Adrenal gland (tissue), 12 donors: ENCODE data around the gene GPC6. TPM values are rescaled to one million over a fixed set of nuclear protein-coding genes. Genes with fewer than 3 reads are reported as not detected.
A peak's percentile ranks its signal among the peaks of the same experiment; 100 is the strongest.

Experiments
- DNase-seq, 7 donors: peaks; one replicate each; pipeline ENCODE4 v3.0.0-alpha.2; 2019 to 2020
- H3K27ac ChIP-seq, 5 donors: fragments of 200-600 bp; sonication (generic) in 4 of 5; 1 replicate in 3 of 5; 2 replicates in 2 of 5; pipeline versions ENCODE4 v1.5.1 to v1.8.0; 2016 to 2020; ENCODE audit warnings: mild to moderate bottlenecking in 1 of 5
- H3K27me3 ChIP-seq: fragments of 200-600 bp; 2 replicates; pipeline ENCODE4 v1.8.0; 2021
- H3K36me3 ChIP-seq, 2 donors: fragments of 200-600 bp; replicated peaks in 1 of 2; 1 replicate in 1 of 2; 2 replicates in 1 of 2; pipeline versions ENCODE4 v1.5.1 to v1.8.0; 2018 to 2022
- H3K4me1 ChIP-seq, 2 donors: fragments of 200-600 bp; replicated peaks in 1 of 2; 1 replicate in 1 of 2; 2 replicates in 1 of 2; pipeline versions ENCODE4 v1.5.1 to v1.8.0; 2018 to 2021
- H3K4me3 ChIP-seq, 4 donors: fragments of 200-600 bp; sonication (generic) in 3 of 4; one replicate each; pipeline ENCODE4 v1.5.1; 2016 to 2018
- H3K9me3 ChIP-seq, 3 donors: fragments of 200-600 bp; sonication (generic) in 1 of 3; replicated peaks in 1 of 3; 1 replicate in 2 of 3; 2 replicates in 1 of 3; pipeline versions ENCODE4 v1.5.1 to v1.8.0; 2016 to 2021
- POLR2A ChIP-seq, 2 donors: fragments of 450-650 bp; IDR thresholded peaks; one replicate each; pipeline ENCODE4 v1.6.1; 2017; ENCODE audit warnings: antibody characterized with exemption in 2 of 2, mild to moderate bottlenecking in 2 of 2, moderate library complexity in 1 of 2
- WGBS, 4 donors: extraction: QIAGEN DNeasy Blood & Tissue Kit in 2 of 4; methylation state at CpG; one replicate each; pipeline versions ENCODE4 v1.1.5 to v1.1.7; 2013 to 2017; 5-methylcytosine and 5-hydroxymethylcytosine counted together
- intact Hi-C, 2 donors: fragments of 100-400 bp; cut with DNase I; formaldehyde crosslinking; loops; one replicate each; pipeline versions ENCODE4 v1.14.1 to v1.15.0; 2022 to 2023
- polyA plus RNA-seq, 3 donors: library from polyadenylated mRNA; stranded (reverse); fragments of 200-250 nt in 2 of 3; fragments of 350-450 nt in 1 of 3; fragmentation: Illumina TruSeq in 1 of 3; extraction: RNeasy Lipid Tissue Mini Kit (QIAGEN cat#74804) in 1 of 3; gene quantifications; one replicate each; pipeline ENCODE4 v1.2.3, GENCODE V29; 2013 to 2014
- total RNA-seq, 9 donors: library from RNA; depleted of rRNA in 4 of 9; stranded (reverse); fragments of >200 nt in 4 of 9; fragments of 120-200 nt in 1 of 9; fragmentation: NEBNext Ultra II Directional in 1 of 9; extraction: Animal tissue kit (Norgen Biotek cat#: 25700) in 1 of 9; gene quantifications; one replicate each; pipeline versions ENCODE4 v1.1.0 to v1.2.4, GENCODE V29; 2013 to 2023
- TF ChIP-seq, protein P1 (sequence below), 6 experiments: fragments of 450-650 bp in 4 of 6; fragments of 200-600 bp in 2 of 6; sonication (generic) in 1 of 6; IDR thresholded peaks; 1 replicate in 5 of 6; 2 replicates in 1 of 6; pipeline versions ENCODE4 v1.5.1 to v1.8.0; 2016 to 2021; ENCODE audit warnings: antibody characterized with exemption in 6 of 6, mild to moderate bottlenecking in 2 of 6, moderate library complexity in 1 of 6
- donor health status: healthy with polysubstance abuse.
- donor health status: Bipolar disorder and iron deficiency.
- donor health status: DM: yes; HTN: yes; CAD: no.
- donor health status: DM: no; HTN: no; CAD: no.
- donor health status: DM: no; HTN: no; CAD: no.
- donor health status: DM: yes; HTN: yes; CAD: no.

GPC6 gene
- total and polyA plus RNA-seq, 12 donors = 0.37 to 62.3 (median 2.5) TPM

DNA sequence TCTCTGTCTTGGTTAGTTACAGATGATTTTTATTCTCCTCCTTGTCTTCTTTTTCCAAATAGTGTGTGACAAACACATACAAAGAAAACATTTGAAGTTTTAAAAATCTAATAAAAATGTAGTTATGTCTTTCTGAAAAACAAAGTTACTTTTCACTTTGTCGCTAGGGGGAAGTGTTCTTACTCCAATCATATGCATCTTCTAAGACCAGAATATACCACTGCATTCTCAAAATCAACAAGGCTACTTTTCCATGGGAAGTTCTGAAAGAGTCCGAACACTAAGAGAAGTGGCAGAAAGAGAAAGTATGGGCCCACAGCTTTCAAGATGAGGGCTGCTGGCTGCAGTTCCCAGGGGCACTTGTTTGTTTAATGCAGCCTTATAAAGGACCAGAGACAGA is 1043.9 kb downstream of the GPC6 start:
- intact Hi-C loops = no loop called here
- Histone ChIP-seq H3K4me1 (no peaks in the 10 kb centered on the region), H3K4me3 (no peak overlapping the region), H3K9me3 (no peaks in the 10 kb centered on the region), H3K27ac (no peak overlapping the region), H3K27me3 (no peaks in the 10 kb centered on the region), H3K36me3 (no peaks in the 10 kb centered on the region)
- DNase-seq = no peak
- no peak for TF ChIP-seq POLR2A (IDR thresholded peaks at IDR 0.05)
- TF ChIP-seq, protein P1, sequence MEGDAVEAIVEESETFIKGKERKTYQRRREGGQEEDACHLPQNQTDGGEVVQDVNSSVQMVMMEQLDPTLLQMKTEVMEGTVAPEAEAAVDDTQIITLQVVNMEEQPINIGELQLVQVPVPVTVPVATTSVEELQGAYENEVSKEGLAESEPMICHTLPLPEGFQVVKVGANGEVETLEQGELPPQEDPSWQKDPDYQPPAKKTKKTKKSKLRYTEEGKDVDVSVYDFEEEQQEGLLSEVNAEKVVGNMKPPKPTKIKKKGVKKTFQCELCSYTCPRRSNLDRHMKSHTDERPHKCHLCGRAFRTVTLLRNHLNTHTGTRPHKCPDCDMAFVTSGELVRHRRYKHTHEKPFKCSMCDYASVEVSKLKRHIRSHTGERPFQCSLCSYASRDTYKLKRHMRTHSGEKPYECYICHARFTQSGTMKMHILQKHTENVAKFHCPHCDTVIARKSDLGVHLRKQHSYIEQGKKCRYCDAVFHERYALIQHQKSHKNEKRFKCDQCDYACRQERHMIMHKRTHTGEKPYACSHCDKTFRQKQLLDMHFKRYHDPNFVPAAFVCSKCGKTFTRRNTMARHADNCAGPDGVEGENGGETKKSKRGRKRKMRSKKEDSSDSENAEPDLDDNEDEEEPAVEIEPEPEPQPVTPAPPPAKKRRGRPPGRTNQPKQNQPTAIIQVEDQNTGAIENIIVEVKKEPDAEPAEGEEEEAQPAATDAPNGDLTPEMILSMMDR (IDR thresholded peaks at IDR 0.05) = peak in 2 of 6 experiments; percentile 7 to 12
- WGBS, 4 donors = 81 to 92% (median 88%) methylated on average over 2 of the region's 2 CpGs

DNA sequence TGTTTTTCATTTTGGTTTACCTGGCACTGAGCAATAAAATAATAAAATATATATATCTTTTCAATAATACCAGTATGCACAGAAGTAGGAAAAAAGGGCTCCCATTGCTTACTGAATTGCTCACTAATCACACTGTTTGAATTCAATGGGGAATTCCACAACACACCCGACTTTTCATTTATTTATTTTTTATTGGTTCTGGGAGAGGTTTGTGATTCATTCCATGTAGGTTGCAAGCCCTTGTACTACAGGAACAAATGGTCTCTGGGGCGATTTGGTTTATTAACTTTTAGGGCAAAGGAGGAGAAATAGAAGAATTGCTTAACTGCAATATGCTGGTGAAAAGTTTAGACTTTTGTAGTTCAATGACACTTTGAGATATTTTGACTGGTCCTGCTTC is 1045.4 kb downstream of the GPC6 start:
- no peak overlapping the region for H3K27ac ChIP-seq
- no peak for DNase-seq
- H3K27me3 ChIP-seq = no peaks in the 10 kb centered on the region
- intact Hi-C loops = no loop called here
- H3K9me3 ChIP-seq = no peaks in the 10 kb centered on the region
- TF ChIP-seq, protein P1 (IDR thresholded peaks at IDR 0.05) = no peak
- no peak for TF ChIP-seq POLR2A (IDR thresholded peaks at IDR 0.05)
- 66 to 73% (median 69%) methylated on average over 2 of the region's 2 CpGs for WGBS, 4 donors
- no peaks in the 10 kb centered on the region for H3K4me1 ChIP-seq
- H3K4me3 ChIP-seq = no peak overlapping the region
- H3K36me3 ChIP-seq = no peaks in the 10 kb centered on the region

DNA sequence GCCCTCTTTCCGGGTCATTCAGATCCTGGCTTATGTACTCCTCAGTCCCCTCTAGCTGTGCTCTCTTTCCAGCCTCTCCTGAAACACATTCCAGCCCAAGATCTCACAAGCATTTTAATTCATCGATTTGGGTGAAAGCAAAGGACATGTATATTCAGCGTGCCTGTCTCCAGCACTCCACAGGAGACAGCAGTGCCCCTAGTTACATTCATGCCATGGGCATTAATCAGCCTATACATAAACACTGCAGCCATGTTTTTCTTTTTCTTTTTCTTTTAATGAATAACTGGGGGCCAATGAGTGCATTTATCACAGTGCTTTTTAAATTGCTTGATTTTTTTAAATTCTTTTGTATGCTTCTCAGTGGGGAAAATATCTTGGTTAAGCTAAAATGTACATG is 1053.7 kb downstream of the GPC6 start:
- Histone ChIP-seq H3K27ac (no peak overlapping the region), H3K4me3 (no peak overlapping the region), H3K4me1 (no peaks in the 10 kb centered on the region), H3K27me3 (no peaks in the 10 kb centered on the region), H3K9me3 (no peaks in the 10 kb centered on the region), H3K36me3 (no peaks in the 10 kb centered on the region)
- no peak for DNase-seq
- no peak for TF ChIP-seq POLR2A (IDR thresholded peaks at IDR 0.05)
- TF ChIP-seq, protein P1 (IDR thresholded peaks at IDR 0.05) = no peak
- intact Hi-C loops = no loop called here
- WGBS, 4 donors = 74 to 88% (median 75%) methylated on average over 3 of the region's 3 CpGs

DNA sequence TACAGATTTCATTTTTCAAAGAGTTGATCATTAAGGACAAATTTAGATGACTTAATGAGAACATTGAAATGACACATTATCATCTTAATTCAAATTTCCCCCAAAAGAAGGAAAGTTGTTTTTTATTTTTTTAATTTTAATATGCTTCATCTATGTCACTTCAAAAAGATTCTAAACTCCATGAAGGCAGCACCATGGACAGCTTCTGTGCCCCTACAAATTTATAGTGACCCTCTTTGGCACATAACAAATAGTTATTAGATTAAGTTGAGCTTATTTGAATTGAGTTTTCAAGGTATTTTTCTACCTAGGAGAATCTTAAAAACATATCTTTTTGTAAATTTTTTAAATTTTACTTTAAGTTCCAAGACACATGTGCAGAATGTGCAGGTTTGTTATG is 1054.2 kb downstream of the GPC6 start:
- Histone ChIP-seq H3K4me3 (no peak overlapping the region), H3K27ac (no peak overlapping the region), H3K27me3 (no peaks in the 10 kb centered on the region), H3K4me1 (no peaks in the 10 kb centered on the region), H3K9me3 (no peaks in the 10 kb centered on the region), H3K36me3 (no peaks in the 10 kb centered on the region)
- TF ChIP-seq, protein P1 (IDR thresholded peaks at IDR 0.05) = no peak
- no peak for TF ChIP-seq POLR2A (IDR thresholded peaks at IDR 0.05)
- intact Hi-C loops = no loop called here
- no peak for DNase-seq
